Right ventricle myocardium inferior (tissue), 1 donor: ENCODE results near the gene SMAD2. TPM values are rescaled to one million over a fixed set of nuclear protein-coding genes. Genes with fewer than 3 reads are reported as not detected.
A peak's percentile ranks its signal among the peaks of the same experiment; 100 is the strongest.
"Not testable (repeated sequence)": the region's sequence is repeated elsewhere in the genome, so short reads cannot be mapped to it uniquely, and the experiment has no call there.

Experiments used
- ATAC-seq: fragments of 200-7000 bp; cut with Tn5 transposase; one replicate; pipeline ENCODE4 v1.9.1; 2020; ENCODE audit warnings: mild to moderate bottlenecking, moderate library complexity
- DNase-seq: peaks from one replicate; pipeline ENCODE4 v3.0.0; 2021; ENCODE audit errors: missing footprints
- intact Hi-C: fragments of 100-400 bp; cut with DNase I; formaldehyde crosslinking; loops from one replicate; pipeline ENCODE4 v1.11.0; 2022
- long read RNA-seq: library from polyadenylated mRNA; unstranded; transcript quantifications from one replicate; pipeline ENCODE4 v2.0.0, GENCODE V29; 2021
- total RNA-seq: library from RNA; stranded (reverse); fragmentation: NEBNext Ultra II Directional; extraction: Animal tissue kit (Norgen Biotek cat#: 25700); gene quantifications from one replicate; pipeline ENCODE4 v1.2.1, GENCODE V29; 2021
- donor health status: DM: no; HTN: yes; CAD: no; lungs with severe emphysema.

Gene SMAD2
- 80.2 TPM for total RNA-seq
- long read RNA-seq, full-length matches to known transcripts, result 16 of 27 reads
- long read RNA-seq, partial matches to known transcripts, result 3 of 27 reads
- long read RNA-seq, other reads (novel, unspliced or antisense), result 8 of 27 reads

DNA sequence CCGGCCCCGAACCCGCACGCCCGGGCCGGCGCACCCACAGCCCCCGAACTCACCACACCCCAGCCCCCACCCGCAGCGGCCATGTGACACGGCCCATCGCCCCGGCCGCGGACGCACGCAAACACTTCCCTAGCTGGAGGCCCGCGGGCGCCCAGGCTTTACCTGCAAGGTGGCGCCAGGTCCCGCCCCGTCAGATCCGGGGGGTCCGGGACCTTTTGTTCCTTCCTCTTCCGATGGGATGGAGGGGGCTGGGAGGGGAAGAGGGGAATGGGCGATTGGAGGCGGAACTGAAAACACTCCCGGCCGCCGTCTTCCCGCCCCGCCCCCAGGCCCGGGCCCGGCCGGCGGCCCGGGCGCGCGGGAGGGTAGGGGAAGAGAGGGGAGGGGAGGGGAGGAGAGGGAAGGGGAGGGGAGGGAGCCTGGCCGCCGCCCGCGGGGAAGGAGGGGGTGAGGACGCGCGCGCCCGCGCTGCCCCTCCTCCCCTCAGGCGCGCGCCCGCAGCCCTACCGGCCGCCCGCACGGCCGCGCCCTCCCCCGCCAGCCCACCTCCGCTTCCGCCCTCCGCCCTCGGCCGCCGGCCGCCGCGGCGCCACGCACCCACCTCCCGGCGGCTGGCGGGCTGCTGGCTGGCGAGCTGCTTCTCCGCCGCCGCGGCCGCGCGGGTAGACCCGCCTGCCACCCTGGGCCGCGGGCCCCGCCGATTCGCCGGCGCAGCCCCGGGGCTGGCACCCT is at the start of gene SMAD2:
SMAD2 (minus strand) TSS at position 461 of the 732 bp plus-strand sequence. CDS start 33,903 bp downstream, outside the sequence.
- peak; percentile 93 for DNase-seq
- peak; percentile 79 for ATAC-seq
- intact Hi-C loops, result loop anchor here (5.0 kb wide), 1 partner anchor 72 kb away; no protein-coding TSS in a partner anchor

DNA sequence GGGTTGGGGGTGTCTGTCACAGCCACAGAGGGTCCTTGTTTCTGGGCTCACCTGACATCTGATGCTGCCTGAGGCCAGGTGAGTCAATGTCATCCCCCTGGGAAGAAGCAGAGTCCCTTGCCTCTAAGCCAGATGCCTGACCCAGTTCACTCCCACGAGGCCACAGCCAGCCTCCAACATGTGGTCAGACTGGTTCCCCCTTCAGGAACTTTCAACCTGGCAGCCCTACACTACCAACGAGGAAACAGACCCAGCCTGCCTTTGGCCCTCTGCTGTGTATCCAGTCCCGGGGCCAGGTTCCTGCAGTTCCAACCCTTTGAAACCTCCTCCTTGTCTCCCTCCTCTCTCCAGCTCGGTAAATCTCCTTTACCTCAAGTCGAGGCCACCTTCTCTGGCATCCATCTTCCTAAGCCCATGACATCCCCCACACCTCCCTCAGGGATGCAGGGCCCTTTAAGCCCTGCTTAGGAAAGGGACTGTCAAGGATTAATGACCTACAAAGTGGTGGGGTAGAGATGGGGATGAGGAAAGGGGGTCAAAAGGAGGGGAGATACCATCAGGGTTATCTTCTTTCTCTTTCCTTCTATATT is 49.2 kb upstream of the SMAD2 start:
- DNase-seq (no peak), ATAC-seq (no peak)
- intact Hi-C loops, result no loop called here

GRCh38 chr18:47978603-47979002 is 48.1 kb upstream of the SMAD2 start:
- intact Hi-C loops, result no loop called here
- ATAC-seq, result no peak

GRCh38 chr18:47978141-47978540 is 47.7 kb upstream of the SMAD2 start:
- intact Hi-C loops, result no loop called here
- DNase-seq, result no peak
- no peak for ATAC-seq

More at GRCh38 chr18:47978603-47979002, 48.1 kb upstream of the SMAD2 start:
- DNase-seq, result no peak

DNA sequence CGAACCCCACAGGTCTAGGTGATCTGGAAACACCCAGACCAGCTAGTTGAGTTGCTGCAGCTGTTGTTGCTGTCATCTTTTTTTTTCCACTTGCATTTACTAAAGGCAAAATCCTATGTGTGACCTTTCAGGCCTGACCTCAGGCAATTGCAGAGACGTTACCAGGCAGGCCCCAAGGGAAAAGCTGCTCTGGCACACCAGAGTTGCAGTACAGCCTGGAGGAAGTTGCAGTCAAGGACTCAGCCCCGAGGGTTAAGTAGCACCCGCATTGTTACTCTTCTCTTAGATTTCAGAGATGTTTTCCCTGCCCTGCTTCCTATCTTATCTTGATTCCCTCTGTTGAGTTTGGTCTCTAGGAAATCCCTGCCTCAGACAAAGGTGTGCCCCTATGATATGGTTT is 45.2 kb upstream of the SMAD2 start:
- intact Hi-C loops, result no loop called here
- no peak for DNase-seq

GRCh38 chr18:47975105-47975504 is 44.6 kb upstream of the SMAD2 start:
- ATAC-seq (no peak), DNase-seq (no peak)
- intact Hi-C loops, result no loop called here

More for the DNA sequence above, 45.2 kb upstream of the SMAD2 start:
- ATAC-seq, result no peak

- intact Hi-C loops, result no loop called here
- DNase-seq, result no peak
- no peak for ATAC-seq
Observed at GRCh38 chr18:47970664-47971531, 40.4 kb upstream of the SMAD2 start.

DNA sequence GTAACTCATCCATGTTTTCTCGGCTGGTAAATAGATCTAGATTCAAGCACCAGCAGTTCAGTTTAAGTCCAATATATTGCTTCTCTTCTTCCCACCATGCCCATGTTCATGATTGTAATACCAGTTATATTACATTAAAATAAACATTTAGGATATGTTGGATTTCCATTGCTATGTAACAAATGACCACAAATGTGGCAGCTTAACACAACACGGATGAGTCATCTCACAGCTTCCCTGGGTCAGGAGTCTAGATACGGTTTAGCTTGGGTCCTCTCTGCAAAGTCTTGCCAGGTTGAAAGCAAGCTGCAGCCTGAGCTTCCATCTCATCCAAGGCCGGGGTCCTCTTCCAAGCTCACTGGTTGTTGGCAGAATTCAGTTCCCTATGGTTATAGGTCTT is 39.4 kb upstream of the SMAD2 start:
- DNase-seq (no peak), ATAC-seq (no peak)
- intact Hi-C loops, result no loop called here

- ATAC-seq (no peak), DNase-seq (no peak)
- intact Hi-C loops, result no loop called here
Observed at GRCh38 chr18:47968721-47969120, 38.3 kb upstream of the SMAD2 start.

GRCh38 chr18:47968006-47968676 is 37.7 kb upstream of the SMAD2 start:
- intact Hi-C loops, result no loop called here
- ATAC-seq (no peak), DNase-seq (no peak)

GRCh38 chr18:47964053-47964452 is 33.6 kb upstream of the SMAD2 start:
- intact Hi-C loops, result no loop called here
- DNase-seq (no peak), ATAC-seq (no peak)

DNA sequence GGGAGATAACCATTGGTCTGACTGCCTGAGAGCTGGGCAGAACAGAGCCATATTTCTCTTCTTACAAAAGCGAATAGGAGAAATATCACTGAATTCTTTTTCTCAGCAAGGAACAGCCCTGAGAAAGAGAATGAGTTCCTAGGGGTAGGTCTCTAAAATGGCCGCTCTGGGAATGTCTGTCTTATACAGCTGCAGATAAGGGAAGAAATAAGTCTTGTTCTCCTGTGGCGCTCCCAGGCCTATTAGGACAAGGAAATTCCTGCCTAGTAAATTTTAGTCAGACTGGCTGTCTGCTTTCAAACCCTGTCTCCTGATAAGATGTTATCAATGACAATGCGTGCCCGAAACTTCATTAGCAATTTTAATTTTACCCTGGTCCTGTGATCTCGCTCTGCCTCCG is 30.5 kb upstream of the SMAD2 start:
- intact Hi-C loops, ATAC-seq, DNase-seq: not testable (repeated sequence)

- intact Hi-C loops, result no loop called here
- DNase-seq (peak; percentile 71), ATAC-seq (peak; percentile 59)
Observed at GRCh38 chr18:47953471-47953931, 23.0 kb upstream of the SMAD2 start.

DNA sequence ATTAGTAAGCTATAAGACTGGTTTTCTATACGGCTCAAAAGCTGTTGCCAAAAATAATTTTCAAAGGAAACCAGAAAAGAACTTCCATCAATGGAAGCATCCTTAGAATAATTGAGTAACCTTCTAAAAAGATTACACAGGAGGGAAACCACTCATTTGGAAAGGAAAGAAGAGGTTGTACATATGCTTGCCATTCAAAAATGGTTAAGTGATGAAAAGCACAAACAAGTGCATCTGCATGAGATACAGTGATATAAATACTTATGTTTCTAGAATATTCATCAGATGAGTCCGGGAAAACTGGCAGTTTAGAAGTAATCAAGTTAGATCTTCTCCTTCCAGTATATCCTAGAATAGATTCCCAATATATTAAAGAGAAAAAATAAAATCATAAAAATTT is 20.1 kb upstream of the SMAD2 start:
- intact Hi-C loops, result no loop called here
- DNase-seq (no peak), ATAC-seq (no peak)

DNA sequence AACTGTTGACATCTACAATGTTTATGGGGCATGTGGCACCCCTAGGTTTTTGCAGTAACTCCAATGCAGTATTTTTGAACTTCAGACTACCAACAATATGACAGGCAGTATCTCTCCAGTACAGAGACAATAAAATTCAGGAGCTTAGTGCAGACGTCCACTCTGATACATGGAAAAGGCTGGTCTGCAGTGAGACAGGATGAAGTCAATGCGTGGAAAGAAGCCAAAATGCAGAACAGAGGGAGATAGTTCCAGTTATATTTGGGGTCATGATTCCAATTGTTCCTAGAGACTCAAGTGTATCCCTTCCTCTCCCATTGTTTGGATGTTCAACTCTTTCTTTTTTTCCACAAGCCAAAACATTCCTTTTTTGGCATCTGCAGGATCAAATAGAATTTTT is 18.7 kb upstream of the SMAD2 start:
- intact Hi-C loops, result no loop called here
- ATAC-seq (no peak), DNase-seq (no peak)

GRCh38 chr18:47946889-47947288 is 16.4 kb upstream of the SMAD2 start:
- ATAC-seq (no peak), DNase-seq (no peak)
- intact Hi-C loops, result no loop called here

GRCh38 chr18:47944972-47945852 is 14.8 kb upstream of the SMAD2 start:
- no peak for DNase-seq
- intact Hi-C loops, result no loop called here
- ATAC-seq, result no peak

- ATAC-seq (no peak), DNase-seq (no peak)
- intact Hi-C loops, result no loop called here
Observed at GRCh38 chr18:47936952-47937351, 6.5 kb upstream of the SMAD2 start.
